WTC11 (cell line): Measurements from ENCODE around the gene NPTX1. TPM values are rescaled to one million over a fixed set of nuclear protein-coding genes. Genes with fewer than 3 reads are reported as not detected.

Experiments used
- ATAC-seq: fragments of 200-7000 bp; cut with Tn5 transposase; 2 replicates; pipeline ENCODE4 v1.10.0; 2021; ENCODE audit warnings: mild to moderate bottlenecking, moderate library complexity
- CTCF ChIA-PET: fragments of 300-600 bp; sonication (Branson Sonifier 250); formaldehyde crosslinking; loops from one replicate; lab custom pipeline; 2021; ENCODE audit warnings: antibody characterized with exemption; lab: Charles Lee
- POLR2A ChIA-PET: fragments of 350-600 bp; sonication (Branson Sonifier 250); formaldehyde crosslinking; loops from one replicate; lab custom pipeline; 2021; ENCODE audit warnings: antibody characterized with exemption; lab: Charles Lee
- DNase-seq: peaks from one replicate; pipeline ENCODE4 v3.0.0; 2021; ENCODE audit warnings: low spot score
- H3K27ac Mint-ChIP-seq: 2 replicates; pipeline ENCODE4 v1.8.0; 2021; ENCODE audit warnings: mixed read lengths
- H3K27me3 Mint-ChIP-seq: 2 replicates; pipeline ENCODE4 v1.8.0; 2021; ENCODE audit warnings: low read depth, mild to moderate bottlenecking, moderate library complexity, mixed read lengths
- H3K36me3 Mint-ChIP-seq: 2 replicates; pipeline ENCODE4 v1.8.0; 2021; ENCODE audit warnings: mixed read lengths
- H3K4me1 Mint-ChIP-seq: 2 replicates; pipeline ENCODE4 v1.8.0; 2022; ENCODE audit warnings: mixed read lengths
- H3K4me3 Mint-ChIP-seq: 2 replicates; pipeline ENCODE4 v1.8.0; 2021; ENCODE audit warnings: mild to moderate bottlenecking, moderate library complexity, mixed read lengths
- H3K9me3 Mint-ChIP-seq: 2 replicates; pipeline ENCODE4 v1.8.0; 2021; ENCODE audit warnings: mixed read lengths
- AFF4 ChIP-seq: sonication (generic); formaldehyde crosslinking; IDR thresholded peaks from 2 replicates; pipeline ENCODE4 v1.8.1; 2023; ENCODE audit warnings: mild to moderate bottlenecking, missing genetic modification reagents, borderline replicate concordance
- ATF1 ChIP-seq: sonication (generic); formaldehyde crosslinking; IDR thresholded peaks from 2 replicates; pipeline ENCODE4 v1.8.1; 2023; ENCODE audit warnings: mild to moderate bottlenecking, moderate library complexity, missing genetic modification reagents
- CREB1 ChIP-seq: sonication (generic); formaldehyde crosslinking; IDR thresholded peaks from 2 replicates; pipeline ENCODE4 v1.8.0; 2023; ENCODE audit warnings: mild to moderate bottlenecking, missing genetic modification reagents
- CREM ChIP-seq: sonication (generic); formaldehyde crosslinking; IDR thresholded peaks from 2 replicates; pipeline ENCODE4 v1.8.1; 2022; ENCODE audit warnings: mild to moderate bottlenecking, missing genetic modification reagents, moderate library complexity
- E2F4 ChIP-seq: sonication (generic); formaldehyde crosslinking; IDR thresholded peaks from 2 replicates; pipeline ENCODE4 v1.8.1; 2022; ENCODE audit warnings: low read depth, mild to moderate bottlenecking, moderate library complexity, missing genetic modification reagents, borderline replicate concordance
- E2F5 ChIP-seq: sonication (generic); formaldehyde crosslinking; IDR thresholded peaks from 2 replicates; pipeline ENCODE4 v1.8.1; 2022; ENCODE audit warnings: mild to moderate bottlenecking, moderate library complexity, missing genetic modification reagents
- ESRRA ChIP-seq: sonication (generic); formaldehyde crosslinking; IDR thresholded peaks from 2 replicates; pipeline ENCODE4 v1.8.1; 2022; ENCODE audit warnings: mild to moderate bottlenecking, missing genetic modification reagents, borderline replicate concordance
- GABPB1 ChIP-seq: sonication (generic); formaldehyde crosslinking; IDR thresholded peaks from 2 replicates; pipeline ENCODE4 v1.8.1; 2023; ENCODE audit warnings: mild to moderate bottlenecking, missing genetic modification reagents
- GRHL2 ChIP-seq: fragments of 250-450 bp; sonication (Bioruptor Pico); IDR thresholded peaks from 2 replicates; pipeline ENCODE4 v1.8.0; 2022; ENCODE audit warnings: mild to moderate bottlenecking, moderate library complexity; ENCODE audit not compliant: insufficient replicate concordance, severe bottlenecking
- IRF1 ChIP-seq: sonication (generic); formaldehyde crosslinking; IDR thresholded peaks from 2 replicates; pipeline ENCODE4 v1.8.0; 2023; ENCODE audit warnings: missing genetic modification reagents
- KAT7 ChIP-seq: sonication (generic); formaldehyde crosslinking; IDR thresholded peaks from 2 replicates; pipeline ENCODE4 v1.8.1; 2023; ENCODE audit warnings: missing genetic modification reagents, mild to moderate bottlenecking, borderline replicate concordance
- MXD4 ChIP-seq: fragments of 250-450 bp; sonication (Bioruptor Pico); IDR thresholded peaks from 2 replicates; pipeline ENCODE4 v1.8.0; 2021; ENCODE audit warnings: mild to moderate bottlenecking, moderate library complexity, borderline replicate concordance
- MYBL2 ChIP-seq: sonication (generic); formaldehyde crosslinking; IDR thresholded peaks from 2 replicates; pipeline ENCODE4 v1.8.1; 2023; ENCODE audit warnings: mild to moderate bottlenecking, moderate library complexity, missing genetic modification reagents
- NR1H2 ChIP-seq: sonication (generic); formaldehyde crosslinking; IDR thresholded peaks from 2 replicates; pipeline ENCODE4 v1.9.0; 2021; ENCODE audit warnings: mild to moderate bottlenecking, moderate library complexity, missing genetic modification reagents
- OVOL2 ChIP-seq: fragments of 250-450 bp; sonication (Bioruptor Pico); IDR thresholded peaks from 2 replicates; pipeline ENCODE4 v1.9.0; 2021; ENCODE audit warnings: mild to moderate bottlenecking, borderline replicate concordance
- RORB ChIP-seq: fragments of 250-450 bp; sonication (Bioruptor Pico); IDR thresholded peaks from 2 replicates; pipeline ENCODE4 v1.9.0; 2021; ENCODE audit warnings: mild to moderate bottlenecking
- SMAD4 ChIP-seq: sonication (generic); formaldehyde crosslinking; IDR thresholded peaks from 2 replicates; pipeline ENCODE4 v1.8.0; 2022; ENCODE audit warnings: mild to moderate bottlenecking, missing genetic modification reagents
- SOX15 ChIP-seq: fragments of 250-450 bp; sonication (Bioruptor Pico); IDR thresholded peaks from 2 replicates; pipeline ENCODE4 v1.9.0; 2021; ENCODE audit warnings: mild to moderate bottlenecking
- SP1 ChIP-seq: sonication (generic); formaldehyde crosslinking; conservative IDR thresholded peaks from 2 replicates; pipeline ENCODE4 v1.8.1; 2022; ENCODE audit warnings: missing genetic modification reagents
- TP53 ChIP-seq: sonication (generic); formaldehyde crosslinking; IDR thresholded peaks from 2 replicates; pipeline ENCODE4 v1.8.1; 2023; ENCODE audit warnings: mild to moderate bottlenecking, missing genetic modification reagents
- ZMAT4 ChIP-seq: fragments of 250-450 bp; sonication (Bioruptor Pico); IDR thresholded peaks from 2 replicates; pipeline ENCODE4 v1.9.0; 2021; ENCODE audit warnings: mild to moderate bottlenecking
- ZNF121 ChIP-seq: sonication (generic); formaldehyde crosslinking; IDR thresholded peaks from 2 replicates; pipeline ENCODE4 v1.8.0; 2023; ENCODE audit warnings: missing genetic modification reagents
- ZNF232 ChIP-seq: sonication (generic); formaldehyde crosslinking; IDR thresholded peaks from 2 replicates; pipeline ENCODE4 v1.8.0; 2022; ENCODE audit warnings: mild to moderate bottlenecking, missing genetic modification reagents
- ZNF263 ChIP-seq: sonication (generic); formaldehyde crosslinking; IDR thresholded peaks from 2 replicates; pipeline ENCODE4 v1.8.1; 2022; ENCODE audit warnings: low read depth, mild to moderate bottlenecking, moderate library complexity, missing genetic modification reagents
- ZNF281 ChIP-seq: sonication (generic); formaldehyde crosslinking; IDR thresholded peaks from 2 replicates; pipeline ENCODE4 v1.8.0; 2023; ENCODE audit warnings: mild to moderate bottlenecking, missing genetic modification reagents
- ZNF317 ChIP-seq: sonication (generic); formaldehyde crosslinking; IDR thresholded peaks from 2 replicates; pipeline ENCODE4 v1.8.1; 2023; ENCODE audit warnings: low read depth, mild to moderate bottlenecking, moderate library complexity, missing genetic modification reagents, borderline replicate concordance
- ZNF396 ChIP-seq: fragments of 250-450 bp; sonication (Bioruptor Pico); IDR thresholded peaks from 2 replicates; pipeline ENCODE4 v1.8.0; 2021; ENCODE audit warnings: mild to moderate bottlenecking, moderate library complexity, borderline replicate concordance
- ZNF416 ChIP-seq: fragments of 250-450 bp; sonication (Bioruptor Pico); IDR thresholded peaks from 2 replicates; pipeline ENCODE4 v1.9.0; 2021; ENCODE audit warnings: mild to moderate bottlenecking, inconsistent platforms
- ZNF671 ChIP-seq: fragments of 250-450 bp; sonication (Bioruptor Pico); IDR thresholded peaks from 2 replicates; pipeline ENCODE4 v1.8.0; 2021; ENCODE audit warnings: mild to moderate bottlenecking
- total RNA-seq: library from RNA; stranded (reverse); gene quantifications from 3 replicates; pipeline ENCODE4 v1.2.3, GENCODE V29; 2021

NPTX1 gene
- total RNA-seq, 1 experiment from 2014 or later: 15.1 TPM

GRCh38 chr17:80423536-80424225, 52.7 kb downstream of the NPTX1 start (continued):
- TF ChIP-seq ZNF281 (CRISPR knock-in tag) (no peak), MXD4 (no peak), ZNF232 (CRISPR knock-in tag) (no peak), GABPB1 (no peak), GRHL2 (CRISPR knock-in tag) (no peak), SOX15 (no peak), ZNF317 (CRISPR knock-in tag) (no peak), ZNF263 (CRISPR knock-in tag) (no peak), CREB1 (CRISPR knock-in tag) (no peak), AFF4 (CRISPR knock-in tag) (no peak), NR1H2 (CRISPR knock-in tag) (no peak)
- TF ChIP-seq, all 79 proteins: peak for 0

- H3K36me3 Mint-ChIP-seq: peaks cover 4% of the 10 kb centered on the region; the same call in 1 of the 2 replicates
- no peaks in the 10 kb centered on the region; the same call in 1 of the 2 replicates for H3K27me3 Mint-ChIP-seq
- H3K4me3 Mint-ChIP-seq: no peak overlapping the region
- CTCF ChIA-PET: interaction anchor here (0.6 to 3.3 kb wide), 4 partner anchors 8 to 1714 kb away, joined by 3 to 10 read pairs (median 4); partner anchors contain the start of gene ENDOV
- TF ChIP-seq ZNF121 (CRISPR knock-in tag) (no peak), MYBL2 (CRISPR knock-in tag) (no peak), CREM (CRISPR knock-in tag) (no peak), ZNF416 (CRISPR knock-in tag) (no peak), OVOL2 (CRISPR knock-in tag) (no peak), ATF1 (CRISPR knock-in tag) (no peak), RORB (CRISPR knock-in tag) (no peak), ZMAT4 (CRISPR knock-in tag) (no peak), SP1 (no peak), KAT7 (no peak), MXD4 (no peak), E2F5 (CRISPR knock-in tag) (no peak), ESRRA (CRISPR knock-in tag) (no peak), TP53 (no peak), ZNF396 (CRISPR knock-in tag) (no peak), SMAD4 (CRISPR knock-in tag) (no peak), E2F4 (CRISPR knock-in tag) (no peak), IRF1 (no peak), ZNF671 (CRISPR knock-in tag) (no peak)
- TF ChIP-seq, all 79 proteins: peak for 0
- H3K9me3 Mint-ChIP-seq: no peaks in the 10 kb centered on the region
- H3K4me1 Mint-ChIP-seq: 0 out of 2 replicates have a peak, but pooled peaks cover 3% of the 10 kb centered on the region
- ATAC-seq: no peak
- no peak overlapping the region for H3K27ac Mint-ChIP-seq
- POLR2A ChIA-PET: no interaction called here
- DNase-seq: no peak
These were observed 53.4 kb downstream of the NPTX1 start for GRCh38 chr17:80422981-80423380.
